Measurements from ENCODE around the gene DARS2. TPM values are rescaled to one million over a fixed set of nuclear protein-coding genes. Genes with fewer than 3 reads are reported as not detected.
"Not testable (repeated sequence)": the region's sequence is repeated elsewhere in the genome, so short reads cannot be mapped to it uniquely, and the experiment has no call there.

The DARS2 gene
- total RNA-seq, 1 experiment from 2014 or later, result 29.4 TPM

- Histone ChIP-seq H3K9me3 (replicated peaks) (no peaks in the 10 kb centered on the region), H3K4me1 (no peaks in the 10 kb centered on the region), H3K36me3 (peaks cover 53% of the 10 kb centered on the region), H3K4me3 (no peak overlapping the region), H3K27me3 (no peaks in the 10 kb centered on the region), H3K27ac (no peak overlapping the region)
- no peak for DNase-seq
These were observed 28.6 kb downstream of the DARS2 start for GRCh38 chr1:173853074-173853473.

GRCh38 chr1:173856014-173856413 is 31.5 kb downstream of the DARS2 start:
- DNase-seq, result no peak
- Histone ChIP-seq H3K36me3 (peaks cover 64% of the 10 kb centered on the region), H3K27me3 (no peaks in the 10 kb centered on the region), H3K9me3 (replicated peaks) (no peaks in the 10 kb centered on the region), H3K4me3 (no peak overlapping the region), H3K4me1 (no peaks in the 10 kb centered on the region), H3K27ac (no peak overlapping the region)

- Histone ChIP-seq H3K9me3 (replicated peaks) (no peaks in the 10 kb centered on the region), H3K36me3 (peaks cover 60% of the 10 kb centered on the region), H3K27me3 (no peaks in the 10 kb centered on the region), H3K4me3 (no peak overlapping the region), H3K4me1 (no peaks in the 10 kb centered on the region), H3K27ac (no peak overlapping the region)
- DNase-seq, result no peak
These were observed 32.4 kb downstream of the DARS2 start for GRCh38 chr1:173856903-173857302.

- H3K9me3 ChIP-seq (replicated peaks), result no peaks in the 10 kb centered on the region
- no peak for DNase-seq
- no peak overlapping the region for H3K4me3 ChIP-seq
- peaks cover 63% of the 10 kb centered on the region for H3K36me3 ChIP-seq
- H3K27ac ChIP-seq, result no peak overlapping the region
- no peaks in the 10 kb centered on the region for H3K27me3 ChIP-seq
- H3K4me1 ChIP-seq, result no peaks in the 10 kb centered on the region
These were observed 33.0 kb downstream of the DARS2 start for GRCh38 chr1:173857363-173857917.

- DNase-seq; H3K27me3 ChIP-seq; H3K9me3 ChIP-seq (replicated peaks); H3K27ac ChIP-seq; H3K4me1 ChIP-seq; H3K4me3 ChIP-seq: not testable (repeated sequence)
- H3K36me3 ChIP-seq, result peaks cover 67% of the 10 kb centered on the region
These were observed 35.1 kb downstream of the DARS2 start for GRCh38 chr1:173859547-173859946.

- Histone ChIP-seq H3K9me3 (replicated peaks) (no peaks in the 10 kb centered on the region), H3K27ac (no peak overlapping the region), H3K36me3 (peaks cover 69% of the 10 kb centered on the region), H3K27me3 (no peaks in the 10 kb centered on the region), H3K4me1 (peaks cover 7% of the 10 kb centered on the region), H3K4me3 (no peak overlapping the region)
- DNase-seq, result no peak
These were observed 35.6 kb downstream of the DARS2 start for GRCh38 chr1:173860065-173860464.

GRCh38 chr1:173861731-173862145 is 37.3 kb downstream of the DARS2 start:
- H3K27me3 ChIP-seq, result no peaks in the 10 kb centered on the region
- peaks cover 72% of the 10 kb centered on the region for H3K36me3 ChIP-seq
- H3K4me3 ChIP-seq, result no peak overlapping the region
- peaks cover 15% of the 10 kb centered on the region for H3K4me1 ChIP-seq
- no peaks in the 10 kb centered on the region for H3K9me3 ChIP-seq (replicated peaks)
- H3K27ac ChIP-seq, result no peak overlapping the region
- DNase-seq, result peak in 1 of 2 experiments; percentile 45

- not testable (repeated sequence) for H3K4me3 ChIP-seq; H3K27me3 ChIP-seq; H3K27ac ChIP-seq; H3K9me3 ChIP-seq (replicated peaks)
- peak; percentile 18 to 47 for DNase-seq
- Histone ChIP-seq H3K36me3 (peaks cover 72% of the 10 kb centered on the region), H3K4me1 (peaks cover 15% of the 10 kb centered on the region)
These were observed 37.8 kb downstream of the DARS2 start for GRCh38 chr1:173862146-173862768.

- Histone ChIP-seq H3K27ac (no peak overlapping the region), H3K27me3 (no peaks in the 10 kb centered on the region), H3K36me3 (peaks cover 71% of the 10 kb centered on the region), H3K4me1 (peaks cover 15% of the 10 kb centered on the region), H3K4me3 (no peak overlapping the region), H3K9me3 (replicated peaks) (no peaks in the 10 kb centered on the region)
- no peak for DNase-seq
These were observed 38.3 kb downstream of the DARS2 start for GRCh38 chr1:173862769-173863223.

GRCh38 chr1:173863224-173864161 is 39.0 kb downstream of the DARS2 start:
- Histone ChIP-seq H3K27ac (no peak overlapping the region), H3K9me3 (replicated peaks) (no peaks in the 10 kb centered on the region), H3K4me1 (peaks cover 15% of the 10 kb centered on the region), H3K27me3 (no peaks in the 10 kb centered on the region), H3K36me3 (peaks cover 67% of the 10 kb centered on the region), H3K4me3 (no peak overlapping the region; the same call in 1 of the 2 replicates)
- no peak for DNase-seq

- Histone ChIP-seq H3K9me3 (replicated peaks) (no peaks in the 10 kb centered on the region), H3K27me3 (no peaks in the 10 kb centered on the region), H3K27ac (no peak overlapping the region), H3K4me3 (peak overlapping the region; percentile 87), H3K36me3 (peaks cover 62% of the 10 kb centered on the region), H3K4me1 (peaks cover 15% of the 10 kb centered on the region)
- no peak for DNase-seq
These were observed 39.9 kb downstream of the DARS2 start for GRCh38 chr1:173864179-173864867.

- Histone ChIP-seq H3K27ac (peak overlapping the region; percentile 84; the same call in 1 of the 2 replicates), H3K36me3 (peaks cover 55% of the 10 kb centered on the region)
These were observed 41.1 kb downstream of the DARS2 start for GRCh38 chr1:173865468-173866164.

GRCh38 chr1:173866413-173867115 is 42.1 kb downstream of the DARS2 start:
- Histone ChIP-seq H3K27me3 (no peaks in the 10 kb centered on the region), H3K36me3 (peaks cover 55% of the 10 kb centered on the region), H3K9me3 (replicated peaks) (no peaks in the 10 kb centered on the region), H3K27ac (peak overlapping the region; percentile 84), H3K4me1 (peaks cover 25% of the 10 kb centered on the region), H3K4me3 (peak overlapping the region; percentile 87)
- DNase-seq, result no peak

More at GRCh38 chr1:173865468-173866164, 41.1 kb downstream of the DARS2 start:
- H3K4me3 ChIP-seq, result peak overlapping the region; percentile 87
- no peaks in the 10 kb centered on the region for H3K27me3 ChIP-seq
- H3K9me3 ChIP-seq (replicated peaks), result no peaks in the 10 kb centered on the region
- peaks cover 19% of the 10 kb centered on the region for H3K4me1 ChIP-seq
- no peak for DNase-seq
